Chondrocyte (in vitro differentiated cells): ENCODE measurements around the gene GALR3. TPM values are rescaled to one million over a fixed set of nuclear protein-coding genes. Genes with fewer than 3 reads are reported as not detected.

Experiments used
- DNase-seq: peaks from one replicate; pipeline ENCODE4 v3.0.0; 2021; ENCODE audit warnings: mixed read lengths, low spot score
- H3K27ac Mint-ChIP-seq: one replicate; pipeline ENCODE4 v1.8.0; 2021; ENCODE audit warnings: mild to moderate bottlenecking, moderate library complexity, mixed read lengths; ENCODE audit not compliant: unreplicated experiment
- H3K27me3 Mint-ChIP-seq: 2 replicates; pipeline ENCODE4 v1.8.0; 2021; ENCODE audit warnings: low read depth, mixed read lengths
- H3K36me3 Mint-ChIP-seq: 2 replicates; pipeline ENCODE4 v1.8.0; 2021; ENCODE audit warnings: low read depth, mixed read lengths
- H3K4me1 Mint-ChIP-seq: 2 replicates; pipeline ENCODE4 v1.8.0; 2021; ENCODE audit warnings: low read depth, mild to moderate bottlenecking, mixed read lengths
- H3K4me3 Mint-ChIP-seq: one replicate; pipeline ENCODE4 v1.8.0; 2021; ENCODE audit warnings: mild to moderate bottlenecking, moderate library complexity, mixed read lengths; ENCODE audit not compliant: unreplicated experiment
- H3K9me3 Mint-ChIP-seq: 2 replicates; pipeline ENCODE4 v1.8.0; 2021; ENCODE audit warnings: low read depth, mixed read lengths
- CTCF ChIP-seq: fragments of 200-600 bp; sonication (generic); IDR thresholded peaks from 2 replicates; pipeline ENCODE4 v1.5.0; 2021; ENCODE audit warnings: antibody characterized with exemption, mild to moderate bottlenecking, moderate library complexity
- total RNA-seq: library from RNA; stranded (reverse); gene quantifications from 3 replicates; pipeline ENCODE4 v1.2.1, GENCODE V29; 2021

The GALR3 gene
- total RNA-seq, 1 donor from 2014 or later: 0.37 TPM

- Mint-ChIP-seq H3K9me3 (no peaks in the 10 kb centered on the region), H3K4me3 (no peak overlapping the region), H3K4me1 (peaks cover 22% of the 10 kb centered on the region), H3K36me3 (peaks cover 11% of the 10 kb centered on the region), H3K27ac (no peak overlapping the region), H3K27me3 (no peaks in the 10 kb centered on the region)
- peak; percentile 84 for DNase-seq
- no peak for TF ChIP-seq CTCF
Measured at GRCh38 chr22:37812869-37813678, 10.1 kb upstream of the GALR3 start.

- no peak for TF ChIP-seq CTCF
- Mint-ChIP-seq H3K9me3 (no peaks in the 10 kb centered on the region), H3K27me3 (no peaks in the 10 kb centered on the region), H3K4me1 (peaks cover 12% of the 10 kb centered on the region), H3K27ac (no peak overlapping the region), H3K36me3 (peaks cover 11% of the 10 kb centered on the region), H3K4me3 (no peak overlapping the region)
- DNase-seq: peak; percentile 92
Measured at GRCh38 chr22:37815593-37815992, 7.6 kb upstream of the GALR3 start.

GRCh38 chr22:37816543-37817180, 6.5 kb upstream of the GALR3 start:
- no peak overlapping the region for H3K4me3 Mint-ChIP-seq
- H3K27me3 Mint-ChIP-seq: no peaks in the 10 kb centered on the region
- H3K27ac Mint-ChIP-seq: no peak overlapping the region
- no peak for TF ChIP-seq CTCF
- H3K9me3 Mint-ChIP-seq: no peaks in the 10 kb centered on the region
- DNase-seq: peak; percentile 80
- peaks cover 12% of the 10 kb centered on the region for H3K4me1 Mint-ChIP-seq
- peaks cover 11% of the 10 kb centered on the region for H3K36me3 Mint-ChIP-seq

- Mint-ChIP-seq H3K9me3 (no peaks in the 10 kb centered on the region), H3K36me3 (peaks cover 11% of the 10 kb centered on the region), H3K4me3 (peak overlapping the region; percentile 55), H3K4me1 (peaks cover 12% of the 10 kb centered on the region), H3K27me3 (peaks cover 4% of the 10 kb centered on the region), H3K27ac (peak overlapping the region; percentile 57)
- TF ChIP-seq CTCF: peak; percentile 94
- DNase-seq: peak; percentile 84
Measured at GRCh38 chr22:37817705-37818408, 5.3 kb upstream of the GALR3 start.
